ENCODE results near the gene ASB13.
A peak's percentile ranks its signal among the peaks of the same experiment; 100 is the strongest.

Gene ASB13

DNA sequence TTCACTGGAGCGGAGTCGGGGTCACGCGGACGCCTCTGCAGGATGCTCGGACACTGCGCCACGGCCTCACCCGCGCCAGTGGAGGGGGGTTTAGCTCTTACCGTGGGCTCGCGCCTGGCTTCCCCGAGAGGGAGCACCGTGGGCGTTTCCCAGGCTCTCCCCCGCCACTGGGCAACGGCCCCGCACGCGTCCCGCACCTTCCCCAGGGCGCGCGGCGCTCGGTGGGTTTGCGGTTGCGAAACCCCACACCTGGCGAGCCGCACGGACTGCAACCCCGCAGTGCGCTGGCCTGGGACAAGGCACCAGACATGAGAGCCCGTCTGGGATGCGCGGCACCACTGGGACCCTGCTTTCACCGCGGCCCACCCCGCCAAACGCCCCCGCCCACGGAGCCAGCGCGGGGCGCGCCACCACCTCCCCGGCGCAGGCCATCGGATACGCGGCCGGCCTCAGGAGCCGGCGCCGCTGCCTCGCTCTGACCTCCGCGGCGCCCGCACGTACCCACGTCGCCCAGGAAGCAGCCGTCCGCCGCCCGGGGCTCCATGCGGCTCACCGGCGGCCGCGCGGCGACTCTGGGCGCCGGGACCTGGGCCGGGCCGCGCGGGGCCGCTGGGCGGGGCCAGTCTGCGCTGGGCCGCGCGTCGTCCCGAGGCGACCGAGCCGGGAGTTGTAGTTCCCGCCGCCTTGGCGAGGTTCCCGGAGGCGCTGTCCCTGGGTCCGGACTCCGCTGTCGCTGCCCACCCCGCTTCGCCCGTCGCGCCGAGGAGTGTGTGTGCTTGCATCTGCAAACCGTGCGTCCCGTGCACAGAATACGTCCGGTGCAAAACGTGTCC lies at the start of gene ASB13:
ASB13 (minus strand) TSS at position 588 of the 833 bp plus-strand sequence; CDS start at position 544, 44 bp downstream.
- H3K36me3 ChIP-seq (ENCODE audit: control insufficient read depth in 1 of 2, insufficient read depth in 2 of 2, low read length in 2 of 2), result no peaks in the 10 kb centered on the region
- H3K27ac ChIP-seq (ENCODE audit: low read length), result peak within 1 kb of the TSS; percentile 60
- peaks cover 10 to 26% of the 10 kb centered on the region in 2 donors for H3K4me1 ChIP-seq (ENCODE audit: control insufficient read depth in 1 of 2, insufficient read depth in 2 of 2, low read length in 2 of 2)
- peak within 1 kb of the TSS; percentile 85 to 96 for H3K4me3 ChIP-seq (ENCODE audit: low read depth in 1 of 2, low read length in 2 of 2)
- no peaks in the 10 kb centered on the region for H3K27me3 ChIP-seq (ENCODE audit: low read depth, low read length)
- no peaks in the 10 kb centered on the region for H3K9me3 ChIP-seq (ENCODE audit: control insufficient read depth in 1 of 2, low read length in 2 of 2)

GRCh38 chr10:5711642-5712041 lies 45.2 kb upstream of the ASB13 start:
- peaks cover 4 to 6% of the 10 kb centered on the region in 2 donors for H3K4me1 ChIP-seq (ENCODE audit: control insufficient read depth in 1 of 2, insufficient read depth in 2 of 2, low read length in 2 of 2)
- no peak overlapping the region for H3K27ac ChIP-seq (ENCODE audit: low read length)
- peak overlapping the region; percentile 22 to 42 for H3K4me3 ChIP-seq (ENCODE audit: low read depth in 1 of 2, low read length in 2 of 2)
- no peaks in the 10 kb centered on the region for H3K9me3 ChIP-seq (ENCODE audit: control insufficient read depth in 1 of 2, low read length in 2 of 2)
- no peaks in the 10 kb centered on the region for H3K27me3 ChIP-seq (ENCODE audit: low read depth, low read length)
- no peaks in the 10 kb centered on the region for H3K36me3 ChIP-seq (ENCODE audit: control insufficient read depth in 1 of 2, insufficient read depth in 2 of 2, low read length in 2 of 2)

DNA sequence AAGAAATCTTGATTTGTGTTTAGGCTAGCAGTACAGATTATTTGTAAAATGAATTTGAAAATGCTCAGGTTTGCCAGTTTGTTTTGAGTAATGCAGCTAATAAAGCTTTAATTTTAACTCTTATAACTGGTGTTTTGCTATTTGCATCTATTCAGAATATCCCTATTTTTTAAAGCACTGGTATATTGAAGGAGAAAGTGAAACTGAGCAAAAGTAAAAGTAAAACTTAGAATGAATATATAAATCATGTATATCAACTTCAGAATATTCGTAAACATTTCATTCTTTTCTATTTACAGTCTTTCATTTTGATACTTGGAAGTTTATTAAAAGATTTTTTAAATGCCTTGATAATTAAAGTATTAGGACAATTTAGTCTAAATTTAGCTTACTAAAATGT lies 44.5 kb upstream of the ASB13 start:
- no peaks in the 10 kb centered on the region for H3K27me3 ChIP-seq (ENCODE audit: low read depth, low read length)
- H3K27ac ChIP-seq (ENCODE audit: low read length), result no peak overlapping the region
- no peaks in the 10 kb centered on the region for H3K36me3 ChIP-seq (ENCODE audit: control insufficient read depth in 1 of 2, insufficient read depth in 2 of 2, low read length in 2 of 2)
- no peaks in the 10 kb centered on the region for H3K9me3 ChIP-seq (ENCODE audit: control insufficient read depth in 1 of 2, low read length in 2 of 2)
- peak overlapping the region; percentile 22 to 42 for H3K4me3 ChIP-seq (ENCODE audit: low read depth in 1 of 2, low read length in 2 of 2)
- H3K4me1 ChIP-seq (ENCODE audit: control insufficient read depth in 1 of 2, insufficient read depth in 2 of 2, low read length in 2 of 2), result peaks cover 4 to 6% of the 10 kb centered on the region in 2 donors

DNA sequence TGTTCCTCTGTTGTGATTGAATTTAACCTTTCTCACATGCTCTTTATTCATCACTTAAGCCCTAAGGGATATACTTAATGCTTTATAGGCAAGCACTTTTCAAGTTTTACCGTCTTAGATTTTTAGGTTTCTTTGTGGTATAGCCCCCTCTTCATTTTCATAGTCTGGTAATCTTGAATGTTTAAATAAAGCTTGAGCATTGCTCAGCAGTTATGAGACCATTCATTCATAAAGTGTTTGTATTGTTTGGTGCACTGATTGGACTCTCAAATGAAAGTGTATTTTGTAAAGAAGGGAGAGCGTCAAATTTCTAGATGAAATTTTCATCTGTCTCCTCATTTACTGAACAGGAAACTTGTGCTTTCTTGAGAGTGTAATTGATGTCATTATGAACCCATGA lies 43.5 kb upstream of the ASB13 start:
- H3K36me3 ChIP-seq (ENCODE audit: control insufficient read depth in 1 of 2, insufficient read depth in 2 of 2, low read length in 2 of 2), result no peaks in the 10 kb centered on the region
- peaks cover 4 to 6% of the 10 kb centered on the region in 2 donors for H3K4me1 ChIP-seq (ENCODE audit: control insufficient read depth in 1 of 2, insufficient read depth in 2 of 2, low read length in 2 of 2)
- no peak overlapping the region for H3K4me3 ChIP-seq (ENCODE audit: low read depth in 1 of 2, low read length in 2 of 2)
- no peak overlapping the region for H3K27ac ChIP-seq (ENCODE audit: low read length)
- H3K9me3 ChIP-seq (ENCODE audit: control insufficient read depth in 1 of 2, low read length in 2 of 2), result no peaks in the 10 kb centered on the region
- no peaks in the 10 kb centered on the region for H3K27me3 ChIP-seq (ENCODE audit: low read depth, low read length)

DNA sequence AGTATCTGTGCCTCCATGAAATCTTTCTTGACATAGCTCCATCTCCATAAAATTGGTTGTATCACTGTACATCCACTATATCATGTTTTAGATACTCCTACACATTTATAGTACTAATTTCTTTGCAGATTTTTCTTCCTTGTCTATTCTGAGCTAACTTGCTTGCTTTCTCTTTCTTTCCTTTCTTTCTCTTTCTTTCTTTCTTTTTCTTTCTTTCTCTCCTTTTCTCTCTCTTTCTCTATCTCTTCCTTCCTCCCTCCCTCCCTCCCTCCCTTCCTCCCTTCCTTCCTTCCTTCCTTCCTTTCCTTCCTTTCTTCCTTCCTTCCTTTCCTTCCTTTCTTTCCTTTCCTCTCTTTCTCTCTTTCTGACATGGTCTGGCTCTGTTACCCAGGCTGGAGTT lies 42.0 kb upstream of the ASB13 start:
- Histone ChIP-seq H3K9me3 (ENCODE audit: control insufficient read depth in 1 of 2, low read length in 2 of 2) (no peaks in the 10 kb centered on the region), H3K4me1 (ENCODE audit: control insufficient read depth in 1 of 2, insufficient read depth in 2 of 2, low read length in 2 of 2) (peaks cover 4 to 6% of the 10 kb centered on the region in 2 donors), H3K36me3 (ENCODE audit: control insufficient read depth in 1 of 2, insufficient read depth in 2 of 2, low read length in 2 of 2) (no peaks in the 10 kb centered on the region), H3K27ac (ENCODE audit: low read length) (no peak overlapping the region), H3K4me3 (ENCODE audit: low read depth in 1 of 2, low read length in 2 of 2) (no peak overlapping the region), H3K27me3 (ENCODE audit: low read depth, low read length) (no peaks in the 10 kb centered on the region)

- Histone ChIP-seq H3K9me3 (ENCODE audit: control insufficient read depth in 1 of 2, low read length in 2 of 2) (no peaks in the 10 kb centered on the region), H3K27ac (ENCODE audit: low read length) (no peak overlapping the region), H3K36me3 (ENCODE audit: control insufficient read depth in 1 of 2, insufficient read depth in 2 of 2, low read length in 2 of 2) (no peaks in the 10 kb centered on the region), H3K4me1 (ENCODE audit: control insufficient read depth in 1 of 2, insufficient read depth in 2 of 2, low read length in 2 of 2) (peaks cover 0 to 11% of the 10 kb centered on the region in 2 donors), H3K4me3 (ENCODE audit: low read depth in 1 of 2, low read length in 2 of 2) (no peak overlapping the region), H3K27me3 (ENCODE audit: low read depth, low read length) (no peaks in the 10 kb centered on the region)
Measured at GRCh38 chr10:5698062-5698461, 31.7 kb upstream of the ASB13 start.

GRCh38 chr10:5697342-5697741 lies 30.9 kb upstream of the ASB13 start:
- H3K27ac ChIP-seq (ENCODE audit: low read length), result no peak overlapping the region
- H3K36me3 ChIP-seq (ENCODE audit: control insufficient read depth in 1 of 2, insufficient read depth in 2 of 2, low read length in 2 of 2), result no peaks in the 10 kb centered on the region
- H3K27me3 ChIP-seq (ENCODE audit: low read depth, low read length), result no peaks in the 10 kb centered on the region
- H3K9me3 ChIP-seq (ENCODE audit: control insufficient read depth in 1 of 2, low read length in 2 of 2), result no peaks in the 10 kb centered on the region
- H3K4me1 ChIP-seq (ENCODE audit: control insufficient read depth in 1 of 2, insufficient read depth in 2 of 2, low read length in 2 of 2), result peaks cover 0 to 11% of the 10 kb centered on the region in 2 donors
- H3K4me3 ChIP-seq (ENCODE audit: low read depth in 1 of 2, low read length in 2 of 2), result no peak overlapping the region

- peaks cover 0 to 19% of the 10 kb centered on the region in 2 donors for H3K4me1 ChIP-seq (ENCODE audit: control insufficient read depth in 1 of 2, insufficient read depth in 2 of 2, low read length in 2 of 2)
- H3K4me3 ChIP-seq (ENCODE audit: low read depth in 1 of 2, low read length in 2 of 2), result no peak overlapping the region
- H3K27me3 ChIP-seq (ENCODE audit: low read depth, low read length), result no peaks in the 10 kb centered on the region
- H3K27ac ChIP-seq (ENCODE audit: low read length), result no peak overlapping the region
- H3K36me3 ChIP-seq (ENCODE audit: control insufficient read depth in 1 of 2, insufficient read depth in 2 of 2, low read length in 2 of 2), result no peaks in the 10 kb centered on the region
- no peaks in the 10 kb centered on the region for H3K9me3 ChIP-seq (ENCODE audit: control insufficient read depth in 1 of 2, low read length in 2 of 2)
Measured at GRCh38 chr10:5694573-5694972, 28.2 kb upstream of the ASB13 start.

DNA sequence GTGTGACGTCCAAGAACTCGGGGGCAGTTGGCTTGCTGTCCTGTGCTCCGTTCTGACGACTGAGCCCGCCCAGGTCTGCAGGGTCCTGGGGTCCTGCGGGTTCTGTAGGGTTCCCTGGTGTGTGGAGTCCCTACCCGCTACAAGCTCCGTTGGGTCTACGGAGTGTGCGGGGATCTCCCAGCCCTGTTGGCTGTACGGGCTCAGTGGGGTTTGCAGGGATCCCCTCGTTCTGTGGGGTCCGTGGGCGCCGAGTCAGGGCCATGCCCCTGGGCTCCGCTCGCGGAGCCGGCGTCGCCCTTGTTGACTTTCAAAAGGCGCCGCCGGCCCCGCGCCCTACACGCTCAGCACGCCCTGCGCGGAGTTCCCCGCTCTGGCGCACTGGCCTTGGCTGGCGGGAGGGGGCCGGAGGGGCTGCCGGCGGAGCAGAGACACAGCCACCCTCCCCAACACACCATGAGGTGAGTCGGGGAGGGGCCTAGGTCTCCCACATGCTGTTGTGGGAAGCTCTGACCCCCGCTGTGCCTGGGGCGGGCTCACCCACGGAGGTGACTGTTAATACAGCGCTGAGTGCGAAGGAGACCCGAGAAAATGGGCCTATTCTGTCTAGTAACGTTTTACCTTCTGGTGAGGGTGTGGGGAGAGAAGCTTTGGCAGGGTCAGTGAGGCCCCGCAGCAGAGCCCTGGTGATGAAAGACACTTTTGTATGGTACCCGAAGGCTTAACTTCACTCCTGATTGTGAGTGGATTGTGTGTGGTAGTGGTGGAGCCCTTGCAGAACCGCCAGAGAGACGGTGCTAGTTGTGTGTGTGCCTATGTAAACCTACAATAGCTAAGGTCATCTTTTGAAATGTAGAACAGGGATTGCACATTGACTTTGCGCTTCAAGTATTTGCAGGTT lies 26.3 kb upstream of the ASB13 start:
- Histone ChIP-seq H3K27me3 (ENCODE audit: low read depth, low read length) (no peaks in the 10 kb centered on the region), H3K4me1 (ENCODE audit: control insufficient read depth in 1 of 2, insufficient read depth in 2 of 2, low read length in 2 of 2) (peaks cover 0 to 19% of the 10 kb centered on the region in 2 donors), H3K9me3 (ENCODE audit: control insufficient read depth in 1 of 2, low read length in 2 of 2) (no peaks in the 10 kb centered on the region), H3K4me3 (ENCODE audit: low read depth in 1 of 2, low read length in 2 of 2) (peak overlapping the region; percentile 60 to 67), H3K36me3 (ENCODE audit: control insufficient read depth in 1 of 2, insufficient read depth in 2 of 2, low read length in 2 of 2) (no peaks in the 10 kb centered on the region), H3K27ac (ENCODE audit: low read length) (no peak overlapping the region)

DNA sequence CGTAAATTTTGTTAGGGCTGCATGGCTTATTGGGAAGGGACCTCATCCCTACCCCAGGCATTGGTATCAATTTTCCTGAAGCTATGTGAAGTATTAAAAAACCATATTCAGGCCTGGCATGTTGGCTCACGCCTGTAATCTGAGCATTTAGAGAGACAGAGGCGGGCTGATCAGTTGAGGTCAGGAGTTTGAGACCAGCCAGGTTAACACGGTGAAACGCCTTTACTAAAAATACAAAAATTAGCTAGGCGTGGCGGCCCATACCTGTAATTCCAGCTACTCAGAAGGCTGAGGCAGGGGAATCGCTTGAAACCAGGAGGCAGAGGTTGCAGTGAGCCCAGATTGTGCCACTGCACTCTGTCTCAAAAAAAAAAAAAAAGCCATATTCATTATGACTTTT lies 25.4 kb upstream of the ASB13 start:
- H3K4me3 ChIP-seq (ENCODE audit: low read depth in 1 of 2, low read length in 2 of 2), result peak overlapping the region in 1 of 2 donors; percentile 67
- peaks cover 0 to 21% of the 10 kb centered on the region in 2 donors for H3K4me1 ChIP-seq (ENCODE audit: control insufficient read depth in 1 of 2, insufficient read depth in 2 of 2, low read length in 2 of 2)
- H3K36me3 ChIP-seq (ENCODE audit: control insufficient read depth in 1 of 2, insufficient read depth in 2 of 2, low read length in 2 of 2), result no peaks in the 10 kb centered on the region
- no peaks in the 10 kb centered on the region for H3K27me3 ChIP-seq (ENCODE audit: low read depth, low read length)
- no peak overlapping the region for H3K27ac ChIP-seq (ENCODE audit: low read length)
- H3K9me3 ChIP-seq (ENCODE audit: control insufficient read depth in 1 of 2, low read length in 2 of 2), result no peaks in the 10 kb centered on the region

- Histone ChIP-seq H3K9me3 (ENCODE audit: control insufficient read depth in 1 of 2, low read length in 2 of 2) (no peaks in the 10 kb centered on the region), H3K27ac (ENCODE audit: low read length) (no peak overlapping the region), H3K27me3 (ENCODE audit: low read depth, low read length) (no peaks in the 10 kb centered on the region), H3K36me3 (ENCODE audit: control insufficient read depth in 1 of 2, insufficient read depth in 2 of 2, low read length in 2 of 2) (no peaks in the 10 kb centered on the region), H3K4me1 (ENCODE audit: control insufficient read depth in 1 of 2, insufficient read depth in 2 of 2, low read length in 2 of 2) (peaks cover 0 to 28% of the 10 kb centered on the region in 2 donors), H3K4me3 (ENCODE audit: low read depth in 1 of 2, low read length in 2 of 2) (no peak overlapping the region)
Measured at GRCh38 chr10:5688587-5688986, 22.2 kb upstream of the ASB13 start.

Measured in muscle layer of duodenum (tissue), 2 donors.